Measurements from ENCODE around the gene COL4A2. TPM values are rescaled to one million over a fixed set of nuclear protein-coding genes. Genes with fewer than 3 reads are reported as not detected.

Gene COL4A2
- total RNA-seq, 1 donor from 2014 or later = 56.8 TPM

DNA sequence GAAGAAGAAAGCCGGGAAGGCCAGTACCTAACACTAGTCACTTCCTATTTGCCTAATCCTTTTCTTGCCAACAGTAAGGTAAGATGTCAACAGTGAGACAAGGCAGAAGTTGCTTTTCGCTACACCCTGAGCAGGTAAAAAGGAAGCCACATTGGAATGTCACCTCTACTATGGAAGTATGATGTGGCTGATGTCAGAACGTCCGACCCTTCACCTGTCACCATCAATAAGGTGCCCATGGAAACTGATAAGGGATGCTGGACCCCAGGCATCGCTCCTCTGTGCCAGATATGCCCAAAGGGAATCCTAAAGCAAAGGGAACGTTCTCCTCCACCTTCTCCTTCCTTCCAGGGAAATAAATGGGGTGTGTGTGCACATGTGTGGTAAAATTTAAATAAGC, 34.4 kb upstream of the COL4A2 start:
- DNase-seq = no peak

DNA sequence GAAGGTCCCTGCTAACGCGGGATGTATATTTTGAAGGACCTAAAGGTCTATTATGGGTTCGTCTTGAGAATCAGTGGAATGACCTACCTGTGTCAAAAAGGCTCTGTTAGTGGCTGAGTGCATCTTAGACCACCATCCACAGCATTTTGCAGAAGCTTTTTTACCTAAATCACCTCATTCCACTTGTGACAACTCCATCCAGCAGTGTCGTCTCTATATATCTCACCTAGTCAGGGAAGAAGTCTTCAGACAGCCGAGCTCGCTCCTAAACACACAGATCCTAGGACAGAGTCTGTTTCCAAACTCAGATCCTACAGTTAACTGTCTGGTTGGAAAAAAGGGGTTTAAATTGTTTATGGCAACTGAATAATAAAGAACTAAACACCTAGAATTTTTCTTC, 33.8 kb upstream of the COL4A2 start:
- no peak for DNase-seq

DNA sequence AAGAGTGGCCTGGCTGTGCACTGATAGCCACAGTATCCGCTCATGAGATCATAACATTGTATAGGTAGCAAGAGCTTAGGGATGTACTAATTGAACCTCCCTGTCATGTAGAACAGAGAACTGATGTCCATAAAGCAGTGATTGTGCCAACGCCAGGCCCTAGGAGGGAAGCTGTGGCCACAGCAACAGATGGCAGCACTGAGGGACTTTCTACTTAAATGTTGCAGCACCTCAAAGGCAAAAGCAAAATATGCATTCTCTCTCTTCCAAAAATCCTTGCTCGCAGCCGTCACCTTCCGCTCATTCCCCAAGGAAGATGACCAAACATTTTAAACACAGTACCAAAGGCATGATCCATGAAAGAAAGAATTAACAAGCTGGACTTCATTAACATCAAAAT, 32.4 kb upstream of the COL4A2 start:
- no peak for DNase-seq

DNA sequence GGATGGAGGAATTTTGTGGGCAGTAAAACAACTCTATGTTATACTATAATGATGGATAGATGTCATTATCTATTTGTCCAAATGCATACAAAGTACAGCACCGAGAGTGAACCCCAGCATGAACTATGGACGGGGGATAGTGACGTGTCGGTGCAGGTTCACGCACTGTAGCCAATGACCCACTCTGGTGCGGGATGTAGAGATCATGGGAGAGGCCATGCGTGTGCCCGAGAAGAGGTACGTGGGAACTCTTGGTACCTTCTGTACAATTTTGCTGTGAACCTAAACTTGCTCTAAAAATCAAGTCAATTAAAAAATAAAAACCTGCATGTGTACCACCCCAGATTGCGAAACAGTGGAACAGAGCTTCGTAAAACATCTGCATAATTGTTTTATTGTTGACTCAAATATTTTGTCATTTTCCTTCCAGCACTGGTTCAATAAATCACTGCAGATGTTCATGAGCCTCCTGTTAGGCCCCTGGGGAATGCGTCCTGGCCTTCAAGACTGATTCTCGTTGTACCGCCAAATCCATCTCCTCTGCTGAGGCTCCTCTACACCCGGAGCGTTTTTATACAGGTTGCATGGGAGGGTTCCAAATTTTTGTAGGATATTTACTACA, 31.0 kb upstream of the COL4A2 start:
- no peak for DNase-seq

DNA sequence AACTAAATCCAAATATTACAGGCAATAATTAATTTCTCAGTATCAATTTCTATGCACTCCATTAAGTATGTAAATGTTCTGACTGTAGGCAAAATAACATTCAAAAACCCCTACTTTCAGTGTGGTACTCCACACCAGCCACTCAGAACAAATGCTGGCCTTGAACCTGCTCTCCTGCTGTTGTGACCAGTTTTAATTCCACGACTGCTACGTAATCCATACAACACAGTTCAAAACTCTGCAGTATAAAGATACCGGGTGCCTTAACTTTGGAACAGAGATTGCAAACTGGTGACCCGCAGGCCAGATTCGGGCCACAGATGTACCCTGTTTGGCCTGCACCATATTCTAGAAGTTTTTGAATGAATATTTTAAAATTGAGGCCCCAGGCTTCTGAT, 30.5 kb upstream of the COL4A2 start:
- no peak for DNase-seq

DNA sequence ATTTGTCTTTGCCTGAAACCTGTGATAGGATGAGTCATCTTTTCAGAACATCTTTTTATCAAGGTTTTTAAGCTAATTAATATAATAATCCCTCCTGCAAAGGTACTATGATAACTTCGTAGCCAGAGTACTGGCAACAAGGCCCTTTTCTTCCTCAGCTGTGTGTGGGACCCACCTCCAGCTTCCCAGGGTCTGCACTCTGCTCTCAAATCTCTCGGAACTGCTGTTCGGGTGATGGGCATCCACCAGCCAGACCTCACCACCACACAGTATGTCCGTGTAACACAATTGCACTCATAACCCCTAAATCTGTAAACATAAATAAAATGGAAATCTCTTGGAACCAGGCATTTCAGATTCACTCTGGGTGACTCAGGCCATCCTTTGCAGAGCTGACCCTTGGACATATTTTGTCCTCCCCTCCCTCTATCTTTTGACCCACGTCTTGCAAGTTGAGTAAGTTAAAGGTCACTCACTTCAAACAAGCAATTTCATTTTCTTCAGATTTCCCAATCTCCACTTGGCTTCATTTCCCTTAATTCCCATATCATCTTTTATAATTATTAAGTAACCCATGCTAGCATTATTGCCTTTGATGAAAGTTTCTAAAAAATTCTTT, 29.6 kb upstream of the COL4A2 start:
- DNase-seq = no peak

DNA sequence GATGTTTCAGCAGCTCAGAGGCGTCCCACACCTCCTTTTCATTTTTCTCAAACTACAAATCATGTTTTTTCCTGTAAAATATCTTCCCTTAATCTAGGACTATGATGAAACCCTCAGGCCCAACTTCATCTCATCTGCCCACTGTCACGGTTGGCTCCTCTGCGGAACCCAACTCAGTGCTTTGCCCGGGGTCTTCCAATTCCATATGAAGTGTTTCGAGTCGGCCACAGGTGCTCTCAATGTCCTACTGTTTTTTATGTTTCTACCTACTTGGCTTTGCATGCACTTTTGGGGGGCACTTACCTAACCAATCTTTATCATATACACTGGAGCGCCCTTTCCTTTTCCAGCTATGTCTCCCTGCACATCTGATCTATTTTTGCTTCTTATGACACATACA, 28.2 kb upstream of the COL4A2 start:
- no peak for DNase-seq

DNA sequence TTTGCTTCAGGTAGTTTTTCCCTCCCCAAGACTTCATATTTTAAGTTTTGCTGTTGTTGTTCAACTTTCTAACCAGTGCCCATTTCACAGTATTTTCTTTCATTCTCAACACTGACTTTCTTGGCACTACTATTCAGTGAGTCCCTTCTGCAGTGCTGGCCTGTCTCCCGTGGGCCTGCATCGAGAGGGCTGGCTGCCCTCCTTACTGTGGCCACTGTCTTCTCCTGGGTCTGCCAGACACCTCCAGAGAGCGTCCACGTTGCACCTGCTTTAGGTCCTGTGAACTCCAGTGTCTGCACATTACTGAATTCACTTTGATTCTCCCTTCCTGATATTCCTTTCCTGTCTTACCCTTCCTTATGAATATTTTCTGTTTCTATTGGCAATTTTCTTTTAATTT, 27.4 kb upstream of the COL4A2 start:
- no peak for DNase-seq

DNA sequence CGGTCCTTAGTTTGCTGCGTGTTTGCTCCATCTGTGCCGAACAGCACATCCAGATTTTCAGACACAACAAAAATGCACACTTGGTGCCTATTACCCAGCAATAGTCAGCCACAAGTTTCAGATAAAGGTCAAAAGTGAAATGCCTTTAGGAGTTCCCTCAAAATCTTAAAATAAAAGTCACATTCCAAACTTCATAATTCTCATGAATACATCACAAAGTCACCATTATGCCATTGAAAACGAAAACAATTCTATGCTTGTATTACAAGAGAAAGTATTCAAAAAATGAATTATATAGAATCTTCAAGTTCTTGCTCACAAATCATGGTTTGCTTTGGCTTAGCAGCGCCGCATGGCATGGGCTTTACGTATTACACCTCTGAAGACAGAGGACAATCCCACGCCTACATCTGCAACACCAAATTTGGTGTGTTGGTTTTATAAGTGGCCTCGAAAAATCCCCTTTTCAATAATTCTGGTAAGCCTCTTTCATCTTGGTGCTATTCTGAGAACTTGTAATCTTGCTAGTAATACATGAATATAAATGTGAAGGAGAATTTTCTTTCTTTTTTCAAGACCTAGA, 26.8 kb upstream of the COL4A2 start:
- DNase-seq = no peak

DNA sequence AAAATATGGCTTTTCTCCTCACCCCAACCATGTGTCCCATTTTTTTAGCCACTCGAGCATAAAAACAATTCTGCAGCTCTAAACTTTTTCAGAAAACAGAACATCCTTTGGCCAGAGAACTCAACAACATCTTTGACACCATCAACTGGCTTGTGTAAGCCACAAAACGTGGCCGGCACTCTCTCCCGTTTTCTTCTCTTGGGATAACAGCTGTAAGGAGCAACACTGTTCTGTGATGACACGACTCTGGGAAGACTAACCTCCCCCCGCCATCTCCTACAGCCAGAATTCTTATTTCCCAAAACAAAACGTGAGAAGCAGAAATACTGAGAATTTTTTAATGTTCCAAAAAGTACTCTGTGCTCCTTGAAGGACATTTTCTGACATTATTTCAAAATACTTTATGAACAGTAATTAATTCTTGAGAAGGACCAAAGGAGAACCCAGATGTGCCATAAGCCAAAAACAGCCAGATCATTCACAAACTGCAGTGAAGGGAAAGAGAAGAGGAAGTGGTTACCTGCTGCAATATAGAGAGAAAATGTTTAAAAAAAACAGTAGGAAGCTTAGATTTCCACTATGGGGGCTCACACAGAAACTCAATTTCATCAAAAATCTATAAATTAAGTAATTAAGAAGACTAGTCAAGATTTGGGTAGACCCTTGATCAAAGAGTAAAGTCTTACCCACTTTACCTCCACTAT, 25.9 kb upstream of the COL4A2 start:
- DNase-seq = no peak

DNA sequence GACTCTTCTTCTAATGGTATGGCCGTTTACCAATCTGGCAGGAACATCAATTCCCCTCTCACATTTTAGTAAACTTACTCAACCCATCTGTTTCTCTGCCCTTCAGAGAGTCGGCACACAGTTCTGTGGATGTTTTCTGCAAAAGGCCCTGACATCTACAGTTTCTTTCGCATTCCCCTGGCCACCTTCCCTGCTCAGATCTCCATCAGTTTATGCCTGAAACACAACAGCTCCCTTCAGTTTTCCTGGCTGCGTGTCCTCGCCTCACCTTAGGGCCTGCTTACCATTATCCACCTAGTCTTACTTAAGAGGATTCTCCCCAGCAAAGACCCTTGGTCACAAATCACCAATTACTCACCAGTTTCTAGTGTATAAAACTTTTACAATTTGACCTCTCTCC, 25.3 kb upstream of the COL4A2 start:
- no peak for DNase-seq

DNA sequence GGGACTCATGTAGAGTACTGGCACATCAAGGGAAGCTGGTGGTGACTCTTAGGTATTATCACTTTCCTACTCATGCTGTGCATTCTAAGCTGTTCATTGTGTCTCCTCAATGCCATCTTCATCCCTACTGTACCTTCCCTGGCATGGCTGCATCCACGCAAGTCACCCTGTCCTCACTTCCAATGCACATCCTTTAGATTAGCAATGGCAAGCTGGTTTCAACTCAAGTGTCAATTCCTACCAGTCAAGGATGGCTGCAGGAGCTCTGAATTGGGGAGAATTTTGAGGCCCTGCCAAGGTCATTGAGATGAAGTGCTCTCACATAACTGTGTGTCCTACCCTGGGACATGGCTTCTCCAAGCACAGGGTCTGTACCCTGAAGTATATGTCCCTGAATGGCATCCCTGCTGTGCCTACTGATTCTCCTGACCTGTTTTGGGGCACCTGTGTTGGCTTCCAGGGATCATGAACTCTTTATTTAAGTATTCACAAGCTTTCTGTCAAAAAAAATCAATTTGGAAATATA, 24.7 kb upstream of the COL4A2 start:
- no peak for DNase-seq

DNA sequence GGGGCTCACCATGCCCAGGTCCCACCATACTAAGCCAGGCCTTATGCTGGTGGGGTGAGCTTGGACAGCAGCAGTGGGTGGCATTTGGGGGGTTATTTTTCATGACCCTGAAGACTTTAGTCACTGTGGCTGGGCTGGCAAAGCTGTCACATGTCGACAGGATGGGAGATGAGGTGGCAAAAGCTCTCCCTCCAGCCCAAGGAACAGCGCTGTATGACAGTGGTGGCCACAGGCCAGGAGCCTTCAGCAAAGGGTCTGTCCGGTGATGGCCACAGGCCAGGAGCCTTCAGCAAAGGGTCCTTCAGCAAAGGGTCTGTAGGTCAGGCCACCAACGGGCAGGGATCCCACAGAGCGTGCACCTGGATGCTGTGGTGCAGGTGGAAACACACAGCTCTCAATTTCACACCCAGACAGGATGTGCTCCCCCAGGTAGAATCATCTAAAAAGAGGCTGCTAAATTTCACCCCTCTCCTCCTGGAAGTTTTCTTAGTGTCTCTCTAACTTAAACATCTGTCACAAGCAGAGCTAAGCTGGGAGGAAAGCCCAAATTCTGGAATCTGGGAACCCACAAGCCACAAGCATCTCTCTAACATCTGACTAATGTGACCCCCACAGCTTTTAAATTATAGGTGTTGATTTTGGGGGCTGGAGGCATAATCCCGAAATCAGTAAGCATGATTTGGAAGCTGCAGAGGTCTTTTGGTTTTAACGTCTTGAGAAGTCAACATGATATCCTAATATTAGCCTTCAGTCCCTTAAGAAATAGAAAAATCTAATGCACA, 23.2 kb upstream of the COL4A2 start:
- no peak for DNase-seq

DNA sequence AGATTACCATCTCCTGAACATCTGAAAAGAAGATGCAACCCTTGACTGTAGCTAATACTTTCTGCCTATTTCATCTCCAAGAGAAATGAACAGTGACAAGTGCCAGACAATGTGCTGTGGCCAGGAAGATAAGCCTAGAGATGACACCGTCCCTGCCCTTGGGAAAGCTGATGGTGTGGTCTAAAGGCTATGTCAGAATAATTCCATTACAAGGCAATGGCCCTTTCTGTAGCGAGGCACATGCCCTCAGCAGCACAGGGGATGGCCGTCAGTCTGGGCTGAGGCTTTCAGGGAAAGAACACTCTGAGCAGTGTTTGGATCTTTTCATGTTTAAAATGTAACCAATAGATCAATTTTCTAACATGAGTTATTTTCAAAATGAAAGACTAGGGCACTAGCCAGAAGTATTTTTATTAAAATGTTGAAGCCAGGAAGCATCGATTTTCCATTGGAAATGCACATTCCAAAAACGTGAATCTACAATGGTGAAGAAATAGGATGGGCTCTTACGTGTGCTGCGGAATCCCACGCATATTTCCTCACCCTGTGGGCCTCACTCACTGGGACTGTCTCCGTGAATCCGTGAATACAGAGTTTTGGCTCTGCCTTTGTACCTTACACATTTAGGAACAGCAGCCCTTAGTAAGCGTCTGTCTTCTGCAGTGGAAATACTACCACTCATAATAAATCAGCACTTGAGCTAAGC, 22.2 kb upstream of the COL4A2 start:
- DNase-seq = no peak

DNA sequence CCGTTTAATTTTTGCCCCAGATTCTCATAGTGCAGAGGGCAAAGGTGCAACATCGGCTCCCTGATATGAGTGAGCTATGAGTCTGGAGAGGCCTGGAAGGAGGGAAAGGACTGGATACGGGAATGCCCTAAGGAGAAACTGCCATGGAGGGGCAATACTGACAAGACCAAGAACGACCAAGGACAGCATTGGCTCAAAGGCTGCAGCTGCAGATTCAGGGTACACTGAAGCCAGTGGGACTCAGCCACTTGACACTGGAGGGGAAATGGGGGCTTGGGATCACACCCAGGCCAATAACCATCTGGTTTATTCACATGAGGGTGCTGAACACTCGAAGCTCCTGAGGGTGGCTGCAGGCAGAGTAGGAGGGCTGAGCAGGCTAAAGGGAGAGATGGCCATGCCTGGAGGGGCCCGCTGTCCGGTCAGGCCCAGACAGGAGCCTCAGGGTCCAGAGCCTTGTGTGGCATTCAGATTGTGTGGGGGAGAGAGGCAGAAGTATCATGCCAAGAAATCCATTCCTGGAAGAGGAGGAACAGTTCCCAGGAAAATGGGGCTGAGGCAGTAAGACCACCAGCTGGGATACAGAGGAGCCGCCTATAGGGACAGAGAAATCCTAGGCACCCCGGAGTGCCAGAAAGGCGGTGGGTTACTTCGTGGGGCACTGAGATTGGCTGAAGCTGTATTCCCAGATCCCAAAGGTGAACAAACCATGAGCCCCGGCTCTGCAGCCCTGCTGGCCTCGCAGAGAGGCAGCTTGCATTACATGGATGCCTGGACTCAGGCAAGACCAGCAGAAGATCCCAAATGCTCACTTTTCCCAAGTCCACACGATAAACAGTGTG, 20.9 kb upstream of the COL4A2 start:
- DNase-seq = no peak

DNA sequence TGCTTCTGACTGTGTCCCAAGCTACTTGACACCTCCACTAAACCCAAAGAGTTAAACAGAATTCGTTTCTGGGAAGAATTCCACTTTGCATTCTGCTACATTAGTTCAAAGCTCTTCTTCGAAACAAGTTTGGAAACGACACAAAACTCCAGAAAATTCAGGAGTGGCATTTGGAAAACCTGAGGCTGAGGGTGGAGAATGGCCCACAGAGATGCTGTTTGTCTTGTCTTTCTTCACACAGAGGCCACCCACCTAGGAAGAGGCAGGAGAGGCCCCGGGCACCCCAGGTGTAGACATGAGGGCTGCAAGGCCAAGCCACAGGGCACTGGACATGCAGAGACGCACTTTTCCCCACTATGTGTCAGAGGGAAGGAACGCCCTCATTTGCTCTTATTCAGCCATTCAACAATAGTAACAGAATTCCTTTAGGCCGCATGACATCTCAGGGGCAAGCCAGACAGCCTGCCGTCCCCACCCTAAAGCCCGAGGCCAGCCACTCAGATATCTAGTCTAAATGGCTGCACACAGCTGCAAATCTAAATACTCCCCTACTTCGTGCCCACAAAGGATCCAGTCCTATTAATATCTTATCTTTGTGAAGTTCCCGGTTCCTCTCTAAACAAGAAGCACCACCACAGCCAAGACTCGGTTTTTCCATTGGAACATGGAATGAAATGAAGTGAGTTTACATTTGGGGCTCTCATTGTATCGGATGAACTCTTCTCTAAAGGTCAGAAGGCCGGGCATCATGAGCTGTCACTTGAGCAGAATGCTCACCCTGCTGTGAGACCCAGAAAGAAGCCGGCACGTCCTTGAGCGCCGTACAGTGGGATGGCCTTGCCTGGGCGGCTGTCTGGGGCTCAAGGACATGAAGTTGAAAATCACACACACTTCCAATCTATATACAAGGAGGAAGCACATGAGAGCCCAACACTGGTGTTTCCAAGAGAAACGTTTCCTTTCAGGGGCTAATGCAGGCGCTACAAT, 20.0 kb upstream of the COL4A2 start:
- no peak for DNase-seq

DNA sequence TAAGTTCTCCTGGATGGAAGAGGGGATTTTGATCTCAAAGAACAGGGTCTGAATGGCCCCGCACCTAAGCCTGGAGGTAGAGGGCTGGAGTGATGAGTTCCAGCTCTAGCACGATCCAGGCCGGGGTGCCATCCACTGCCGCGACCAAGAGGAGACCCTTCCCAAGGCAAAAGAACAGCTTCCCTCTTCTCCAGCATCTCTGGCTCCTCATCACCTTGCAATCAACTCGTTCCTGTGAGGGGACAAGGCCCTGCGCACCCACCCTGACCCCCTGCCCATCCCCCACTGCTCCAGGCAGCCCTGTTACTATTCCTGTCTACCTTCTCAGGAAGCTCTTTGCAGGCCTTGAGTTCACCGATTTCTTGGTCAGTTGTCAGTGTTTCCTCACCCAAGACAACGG, 17.9 kb upstream of the COL4A2 start:
- no peak for DNase-seq

DNA sequence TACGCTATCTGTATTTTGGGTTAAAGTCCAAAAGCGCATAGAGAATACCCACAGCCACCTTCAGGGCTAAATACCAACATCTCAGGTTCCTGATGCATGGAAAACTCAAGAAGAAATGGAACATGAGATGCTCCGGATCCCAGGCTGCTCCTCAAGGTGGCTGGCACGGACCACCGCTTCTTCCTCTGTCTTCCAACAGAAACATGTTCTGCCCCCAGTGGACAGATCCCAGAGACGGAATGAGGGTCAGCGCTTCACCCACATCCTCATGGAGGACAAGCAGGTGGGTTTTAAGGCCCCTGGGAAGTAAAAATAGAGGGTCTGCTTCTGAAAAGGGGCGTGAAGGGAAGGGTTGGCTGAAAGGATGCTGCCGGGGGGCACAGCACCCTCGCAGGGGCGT, 17.4 kb upstream of the COL4A2 start:
- DNase-seq = no peak

DNA sequence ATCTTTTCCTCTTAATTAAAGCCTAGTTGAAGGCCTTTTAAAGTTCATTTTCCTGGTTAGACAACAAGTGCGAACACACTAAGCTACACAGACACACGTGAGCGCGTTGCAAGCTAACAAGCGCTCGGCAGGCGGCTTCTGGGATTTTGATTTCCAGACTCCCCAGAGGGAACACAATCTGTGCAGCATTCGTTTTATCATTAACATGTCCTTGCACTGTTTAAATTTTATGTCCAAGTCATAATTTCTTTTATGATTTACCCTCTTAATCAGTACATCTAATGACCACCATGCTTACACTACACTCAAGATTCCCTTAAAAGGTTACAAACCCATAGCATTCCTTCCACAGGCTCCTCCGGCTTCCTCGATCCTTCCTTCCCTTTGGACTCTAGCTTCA, 16.9 kb upstream of the COL4A2 start:
- DNase-seq = no peak

DNA sequence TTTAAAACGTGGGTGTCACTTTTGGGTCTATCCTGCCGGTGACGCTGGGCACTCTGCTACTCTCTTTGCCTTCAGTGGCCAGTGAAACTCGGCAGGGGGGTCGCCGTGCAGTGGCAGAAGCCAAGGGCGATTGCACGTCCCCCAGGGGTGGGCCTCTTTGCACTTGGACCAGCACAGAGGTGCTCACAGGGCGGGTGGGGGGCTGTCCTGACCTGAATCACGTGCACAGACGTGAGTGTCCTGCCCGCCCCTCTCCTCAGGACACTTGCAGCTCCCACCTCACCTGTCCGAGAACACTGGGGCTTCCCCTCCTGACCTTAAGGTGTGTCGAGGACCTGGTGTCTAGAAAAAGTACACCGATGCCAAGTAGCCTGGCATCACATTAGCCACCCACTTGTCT, 16.3 kb upstream of the COL4A2 start:
- no peak for DNase-seq
